Esophagus squamous epithelium (tissue), 4 donors: ENCODE results near the gene CA5A.

ENCODE experiments used
- CTCF ChIP-seq, 6 experiments: fragments of 450-650 bp in 4 of 6; fragments of 200-600 bp in 2 of 6; sonication (generic) in 2 of 6; IDR thresholded peaks; one replicate each; pipeline ENCODE4 v1.5.1; 2016 to 2019; ENCODE audit warnings: antibody characterized with exemption in 6 of 6, mild to moderate bottlenecking in 4 of 6, moderate library complexity in 4 of 6
- POLR2A ChIP-seq, 4 donors: fragments of 450-650 bp; IDR thresholded peaks; one replicate each; pipeline ENCODE4 v1.6.1; 2017; ENCODE audit warnings: antibody characterized with exemption in 4 of 4, mild to moderate bottlenecking in 4 of 4, moderate library complexity in 3 of 4

DNA sequence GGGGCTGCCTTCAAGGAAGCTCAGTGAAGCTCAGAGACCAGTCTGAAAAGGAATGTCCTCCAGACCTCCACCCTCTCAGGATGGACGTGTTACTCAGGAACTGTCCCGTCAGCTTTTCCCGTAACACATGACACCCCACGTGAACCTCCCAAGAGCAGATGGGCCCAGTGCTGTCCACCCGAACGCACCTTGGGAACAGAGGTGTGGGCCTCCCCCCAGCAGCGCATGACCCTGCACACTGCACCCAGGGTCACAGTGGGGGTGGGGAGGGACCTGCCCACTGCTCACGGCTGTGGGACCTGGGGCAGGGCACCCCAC, 88.9 kb downstream of the CA5A start:
- TF ChIP-seq CTCF (IDR thresholded peaks at IDR 0.05) (no peak), POLR2A (IDR thresholded peaks at IDR 0.05) (no peak)
